Skin of body (tissue), 2 donors: ENCODE data around the gene PDE3B. TPM values are rescaled to one million over a fixed set of nuclear protein-coding genes. Genes with fewer than 3 reads are reported as not detected.
"Not testable (repeated sequence)": the region's sequence is repeated elsewhere in the genome, so short reads cannot be mapped to it uniquely, and the experiment has no call there.

Experiments
- DNase-seq: peaks from one replicate; lab custom pipeline; 2025; lab: John Stamatoyannopoulos, UW
- total RNA-seq: library from RNA; depleted of rRNA; stranded (reverse); fragments of >200 nt; gene quantifications from one replicate; pipeline ENCODE4 v1.2.3, GENCODE V29; 2014

PDE3B gene
- total RNA-seq, 1 donor from 2014 or later = 16.1 TPM

DNA sequence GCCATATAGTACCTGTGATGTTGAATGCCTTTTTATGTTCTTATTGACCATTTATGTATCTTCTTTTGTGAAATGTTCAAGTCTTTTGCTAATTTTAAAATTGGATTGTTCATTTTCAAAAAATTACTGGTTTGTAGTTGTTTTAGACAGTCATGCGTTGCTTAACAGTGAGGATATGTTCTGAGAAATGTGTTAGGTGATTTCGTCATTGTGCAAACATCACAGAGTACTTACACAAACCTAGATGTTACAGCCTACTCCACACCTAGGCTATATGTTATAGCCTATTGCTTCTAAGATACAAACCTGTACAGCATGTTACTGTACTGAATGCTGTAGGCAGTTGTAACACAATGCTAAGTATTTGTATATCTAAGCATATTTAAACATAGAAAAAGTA lies 32.5 kb downstream of the PDE3B start:
- no peak for DNase-seq

DNA sequence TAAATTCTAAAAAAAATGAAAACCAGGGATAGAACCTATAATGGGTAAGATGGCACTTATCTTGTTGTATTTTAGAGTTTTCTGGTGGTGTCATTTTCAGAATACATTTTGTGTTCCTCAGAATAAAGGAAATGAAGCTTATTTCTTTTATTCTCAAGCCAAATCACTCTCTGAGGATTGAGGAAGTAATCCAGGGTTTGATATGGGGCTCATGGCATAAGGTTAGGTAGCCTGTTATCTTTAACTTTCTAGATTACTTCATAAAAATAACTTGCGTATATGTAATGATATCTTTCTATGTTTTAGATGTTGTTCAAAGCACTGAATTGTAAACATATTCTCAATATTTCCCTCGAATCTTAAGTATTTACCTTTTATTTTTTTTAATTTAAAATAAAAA lies 33.5 kb downstream of the PDE3B start:
- DNase-seq = no peak

DNA sequence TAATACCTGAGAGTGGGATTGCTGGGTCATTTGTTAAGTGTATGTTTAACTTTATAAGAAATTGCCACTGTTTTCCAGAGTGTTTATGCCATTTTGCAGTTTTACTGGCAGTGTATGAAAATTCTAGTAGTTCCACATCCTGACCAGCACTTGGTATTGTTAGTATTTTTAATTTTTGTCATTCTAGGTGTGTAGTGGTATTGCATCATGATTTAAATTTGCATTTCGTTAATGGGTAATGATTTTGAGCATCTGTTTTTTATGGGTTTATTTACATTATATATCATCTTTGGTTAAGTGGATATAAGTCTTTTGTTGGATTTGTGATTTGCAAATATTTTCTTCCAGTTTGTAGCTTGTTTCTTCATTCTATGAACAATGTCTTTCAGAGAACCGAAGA lies 34.7 kb downstream of the PDE3B start:
- DNase-seq = no peak

DNA sequence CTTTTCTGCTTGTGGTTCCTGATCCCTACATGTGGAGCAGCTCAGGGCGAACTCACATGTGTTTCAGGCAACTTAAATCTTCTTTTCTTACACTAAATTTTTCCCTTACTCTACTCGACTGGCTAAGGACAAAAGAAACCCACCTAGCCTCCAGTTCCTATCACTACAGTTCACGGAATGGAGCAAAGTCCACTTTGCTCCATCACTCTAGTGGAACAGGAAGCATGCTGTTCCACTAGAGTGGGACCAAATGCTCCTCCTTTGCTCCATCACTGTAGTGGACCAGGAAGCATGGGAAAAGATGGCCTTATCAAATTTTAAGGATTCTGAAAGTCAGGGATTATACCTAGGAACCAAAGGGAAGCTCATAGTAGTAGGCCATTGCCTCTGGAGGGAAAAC lies 36.1 kb downstream of the PDE3B start:
- DNase-seq = no peak

DNA sequence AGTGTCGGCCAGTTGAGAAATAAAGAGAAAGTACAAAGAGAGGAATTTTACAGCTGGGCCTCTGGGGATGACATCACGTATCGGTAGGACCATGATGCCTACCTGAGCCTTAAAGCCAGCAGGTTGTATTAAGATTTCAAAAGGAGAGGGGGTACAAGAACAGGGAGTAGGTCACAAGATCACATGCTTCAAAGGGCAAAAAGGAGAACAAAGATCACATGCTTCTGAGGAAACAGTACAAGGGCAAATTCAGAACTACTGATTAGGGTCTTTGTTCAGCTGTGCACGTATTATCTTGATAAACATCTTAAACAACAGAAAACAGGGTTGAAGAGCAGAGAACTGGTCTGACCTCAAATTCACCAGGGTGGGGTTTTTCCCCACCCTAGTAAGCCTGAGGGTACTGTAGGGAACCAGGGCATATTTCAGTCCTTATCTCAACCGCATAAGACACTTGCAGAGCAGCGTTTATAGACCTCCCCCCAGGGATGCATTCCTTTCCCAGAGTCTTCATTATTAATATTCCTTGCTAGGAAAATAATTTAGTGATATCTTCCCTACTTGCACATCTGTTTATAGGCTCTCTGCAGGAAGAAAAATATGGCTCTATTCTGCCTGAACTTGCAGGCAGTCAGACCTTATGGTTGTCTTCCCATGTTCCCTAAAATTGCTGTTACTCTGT lies 40.8 kb downstream of the PDE3B start:
- DNase-seq = not testable (repeated sequence)

DNA sequence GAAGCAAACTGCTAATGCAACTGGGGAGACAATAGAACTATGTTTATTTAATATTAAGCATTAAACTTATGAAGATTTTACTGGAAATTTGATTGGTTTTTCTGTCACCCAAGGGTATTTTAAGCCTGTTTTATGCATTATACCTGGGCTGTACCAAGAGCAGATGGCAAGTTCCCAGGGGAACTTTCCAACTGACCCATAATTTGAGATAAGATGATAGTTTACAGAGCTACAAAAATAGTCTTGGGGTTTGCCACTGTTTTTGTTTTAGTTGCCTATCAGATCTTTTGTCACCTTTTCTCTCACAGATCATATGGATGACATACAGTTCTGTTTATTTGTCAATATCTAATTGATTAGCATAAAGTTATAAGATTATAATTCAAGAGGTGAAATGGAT lies 43.9 kb downstream of the PDE3B start:
- DNase-seq = no peak

DNA sequence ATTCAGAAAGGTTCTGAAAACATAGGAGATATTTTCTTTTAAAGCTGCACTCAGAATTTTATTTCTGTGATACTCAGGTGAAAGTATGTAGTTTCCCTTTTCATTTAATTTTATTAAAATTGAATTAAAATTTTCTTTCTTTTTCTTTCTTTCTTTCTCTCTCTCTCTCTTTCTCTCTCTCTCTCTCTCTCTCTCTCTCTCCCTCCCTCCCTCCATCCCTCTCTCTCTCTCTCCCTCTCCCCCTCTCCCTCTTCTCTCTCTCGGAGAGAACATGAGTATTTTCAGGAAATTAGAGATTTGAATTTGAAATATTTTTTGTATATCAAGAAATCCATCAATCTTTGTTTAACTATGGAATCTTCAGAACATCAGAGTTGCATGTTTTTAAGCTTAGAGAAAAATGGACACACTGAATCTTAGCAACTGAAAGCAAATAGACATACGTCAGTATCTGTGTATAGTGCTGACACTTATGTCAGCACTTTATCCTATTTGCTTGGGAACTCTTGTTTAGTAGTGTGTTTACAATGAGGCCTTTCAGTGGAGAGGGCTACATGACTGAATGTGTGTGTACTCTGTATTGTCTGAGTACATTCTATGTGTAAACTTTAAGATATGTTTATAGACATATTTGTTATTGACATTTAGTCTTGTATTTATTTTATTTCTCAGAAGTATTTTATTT lies 44.5 kb downstream of the PDE3B start:
- no peak for DNase-seq

DNA sequence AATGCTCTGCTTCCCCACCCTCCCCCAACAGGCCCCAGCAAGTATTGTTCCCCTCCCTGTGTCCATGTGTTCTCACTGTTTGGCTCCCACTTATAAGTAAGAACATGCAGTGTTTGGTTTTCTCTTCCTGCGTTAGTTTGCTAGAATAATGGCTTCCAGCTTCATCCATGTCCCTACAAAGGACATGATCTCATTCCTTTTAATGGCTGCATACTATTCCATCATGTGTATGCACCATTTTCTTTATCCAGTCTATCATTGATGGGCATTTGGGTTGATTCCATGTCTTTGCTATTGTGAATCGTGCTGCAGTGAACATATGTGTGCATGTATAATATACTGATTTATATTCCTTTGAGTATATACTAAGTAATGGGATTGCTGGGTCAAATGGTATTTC lies 52.1 kb downstream of the PDE3B start:
- not testable (repeated sequence) for DNase-seq

DNA sequence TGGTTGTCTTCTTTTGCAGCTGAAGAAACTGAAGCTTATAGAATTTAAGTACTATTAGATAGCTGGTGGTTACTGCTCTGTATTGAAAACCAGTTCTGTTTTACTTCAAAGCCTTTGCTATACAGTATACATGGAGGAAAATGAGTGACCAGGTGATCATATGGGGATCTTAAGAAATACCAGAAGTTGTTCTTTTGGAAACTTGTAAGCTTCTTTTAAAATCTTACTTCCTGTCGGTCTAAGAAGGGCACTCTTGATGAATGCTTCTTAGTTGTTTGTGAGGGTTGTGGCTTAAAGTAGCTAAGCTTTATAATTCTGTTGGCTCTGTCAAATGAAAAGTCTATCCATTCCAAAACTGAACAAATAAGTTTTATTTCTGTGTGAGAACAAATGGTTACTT lies 55.2 kb downstream of the PDE3B start:
- DNase-seq = no peak

DNA sequence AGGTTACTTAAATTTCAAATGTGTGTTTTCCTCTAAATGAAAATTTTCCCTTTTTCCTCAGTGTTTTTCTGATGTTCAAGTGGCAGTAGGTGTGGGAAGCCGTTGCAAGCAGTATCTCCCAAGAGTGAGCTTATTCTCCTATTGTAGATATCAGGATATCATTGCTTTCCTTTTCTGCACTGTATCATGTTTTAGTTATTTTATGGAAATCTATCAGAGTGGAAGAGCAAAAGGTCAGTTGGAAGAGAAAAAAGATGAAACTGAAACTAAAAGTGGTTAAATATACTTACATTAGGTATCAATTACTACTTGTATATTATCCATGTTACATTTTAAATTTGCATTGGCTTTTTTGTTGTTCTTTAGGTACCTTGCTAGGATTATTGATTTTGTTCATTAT lies 57.0 kb downstream of the PDE3B start:
- no peak for DNase-seq

DNA sequence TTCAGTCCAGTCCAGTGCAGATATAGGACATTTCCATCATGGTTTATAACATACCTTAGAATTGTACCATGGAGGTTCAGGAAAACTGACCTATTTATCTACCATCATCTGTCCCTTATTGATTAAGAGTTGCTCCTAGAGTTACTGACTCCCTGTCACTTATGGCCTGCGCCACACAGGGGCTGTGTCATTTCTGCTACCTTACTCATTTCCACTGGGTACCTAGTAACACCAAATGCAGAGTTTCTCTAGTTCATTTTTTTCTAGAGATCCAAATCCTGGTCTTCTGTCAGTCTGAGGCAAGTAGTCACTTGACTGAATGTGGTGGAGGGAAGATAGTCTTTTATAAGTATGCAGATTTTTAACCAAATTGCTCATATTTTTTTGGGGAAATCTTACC lies 59.2 kb downstream of the PDE3B start:
- no peak for DNase-seq

DNA sequence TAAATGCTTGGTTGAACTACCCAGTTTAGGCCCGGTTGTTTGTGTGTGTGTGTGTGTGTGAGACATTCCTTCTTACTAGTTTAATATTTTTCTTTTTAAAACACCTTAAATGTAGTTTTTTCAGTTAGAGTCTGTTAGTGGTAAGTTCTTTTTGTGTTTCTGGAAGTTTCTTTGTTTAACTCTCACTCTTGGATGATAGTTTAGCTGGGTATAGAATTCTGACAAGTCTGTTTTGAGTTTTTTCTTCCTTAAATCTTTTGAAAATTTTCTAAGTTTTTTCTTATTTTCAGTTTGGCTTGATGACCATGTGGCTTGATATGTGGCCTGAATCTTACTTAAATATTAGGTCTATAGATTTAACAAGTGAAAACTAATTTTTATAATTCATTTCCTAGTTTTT lies 60.1 kb downstream of the PDE3B start:
- DNase-seq = no peak

DNA sequence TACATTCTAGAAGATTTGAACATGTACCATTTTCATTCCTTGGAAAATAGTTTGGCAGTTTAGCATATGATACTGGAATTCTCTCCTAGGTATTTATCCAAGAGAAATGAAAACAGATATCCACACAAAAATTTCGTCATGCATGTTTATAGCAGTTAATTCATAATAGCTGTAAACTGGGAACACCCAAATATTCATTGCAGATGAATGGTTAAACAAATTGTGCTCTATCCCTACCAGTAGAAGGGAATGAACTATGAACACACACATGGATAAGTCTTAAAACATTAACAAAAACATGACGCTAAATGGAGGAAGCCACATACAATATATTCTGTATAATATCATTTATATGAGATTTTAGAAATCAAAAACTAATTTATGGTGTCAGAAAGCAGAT lies 61.5 kb downstream of the PDE3B start:
- no peak for DNase-seq

DNA sequence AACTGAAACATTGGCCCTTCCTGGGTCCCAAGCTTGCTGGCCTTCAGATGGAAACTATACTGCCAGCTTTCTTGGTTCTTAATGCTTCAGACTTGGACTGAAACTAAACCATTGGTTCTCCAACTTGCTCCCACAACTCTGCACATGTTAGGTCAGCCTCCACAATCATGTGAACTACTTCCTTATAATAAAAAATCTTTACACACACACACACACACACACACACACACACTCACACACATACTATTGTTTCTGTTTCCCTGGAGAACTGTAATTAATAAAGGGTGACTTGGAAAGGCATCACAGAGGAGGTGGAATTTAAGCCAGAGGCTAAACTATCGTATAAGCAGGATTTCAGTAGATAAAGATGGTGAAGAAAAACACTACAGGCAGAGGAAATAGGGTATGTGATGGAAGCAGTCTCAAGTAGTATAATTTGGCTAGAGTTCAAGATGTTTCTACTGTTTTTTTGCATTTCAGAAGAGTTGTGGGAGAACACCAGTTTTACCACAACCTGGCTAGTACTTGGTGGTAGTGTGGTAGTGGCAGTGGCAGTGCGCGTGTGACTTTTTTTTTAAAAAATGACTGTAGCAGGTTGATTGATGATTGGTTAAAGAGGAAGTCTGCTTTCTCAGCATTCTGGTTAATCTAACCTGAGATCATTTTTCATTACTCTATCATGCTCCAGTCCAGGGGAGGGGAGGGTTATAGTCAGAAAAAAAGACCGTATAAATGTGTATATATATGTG lies 70.1 kb downstream of the PDE3B start:
- DNase-seq = no peak

DNA sequence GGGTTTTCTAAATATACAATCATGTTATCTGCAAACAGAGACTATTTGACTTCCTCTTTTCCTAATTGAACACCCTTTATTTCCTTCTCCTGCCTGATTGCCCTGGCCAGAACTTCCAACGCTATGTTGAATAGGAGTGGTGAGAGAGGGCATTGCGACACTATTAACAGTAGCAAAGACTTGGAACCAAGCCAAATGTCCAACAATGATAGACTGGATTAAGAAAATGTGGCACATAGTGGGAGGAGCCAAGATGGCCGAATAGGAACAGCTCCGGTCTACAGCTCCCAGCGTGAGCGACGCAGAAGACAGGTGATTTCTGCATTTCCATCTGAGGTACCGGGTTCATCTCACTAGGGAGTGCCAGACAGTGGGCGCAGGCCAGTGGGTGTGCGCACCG lies 72.1 kb downstream of the PDE3B start:
- DNase-seq = not testable (repeated sequence)

DNA sequence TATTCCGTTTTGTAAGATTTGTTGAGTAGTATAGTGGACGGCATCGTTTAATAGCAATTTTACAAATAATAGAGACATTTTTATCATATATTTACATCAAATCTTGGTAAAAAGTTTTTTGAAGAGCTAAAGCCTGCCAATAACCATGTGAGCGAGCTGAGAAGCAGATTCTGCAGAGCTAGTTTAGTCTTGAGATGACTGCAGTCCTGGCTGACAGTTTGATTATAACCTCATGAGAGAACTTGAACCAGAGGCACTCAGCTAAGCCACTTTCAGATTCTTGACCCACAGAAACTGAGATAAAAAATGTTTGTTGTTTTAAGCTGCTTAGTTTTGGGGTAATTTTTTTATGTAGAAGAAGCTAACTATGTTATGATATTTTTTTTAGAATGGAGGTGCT lies 78.9 kb downstream of the PDE3B start:
- no peak for DNase-seq

DNA sequence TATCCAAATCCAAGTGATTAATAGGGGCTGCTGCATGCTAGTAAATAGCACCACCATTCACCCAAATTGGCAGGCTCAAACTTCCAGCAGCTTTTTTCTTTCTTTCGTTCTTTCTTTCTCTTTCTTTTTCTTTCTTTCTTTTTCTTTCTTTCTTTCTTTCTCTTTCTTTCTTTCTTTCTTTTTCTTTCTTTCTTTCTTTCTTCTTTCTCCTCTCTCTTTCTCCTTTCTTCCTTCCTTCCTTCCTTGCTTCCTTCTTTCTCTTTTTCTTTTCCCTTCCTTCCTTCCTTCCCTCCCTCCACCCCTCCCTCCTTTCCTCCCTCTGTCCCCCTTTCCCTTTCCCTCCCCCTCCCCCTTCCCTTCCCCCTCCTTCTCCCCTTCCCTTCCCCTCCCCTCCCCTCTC lies 81.5 kb downstream of the PDE3B start:
- DNase-seq = no peak

DNA sequence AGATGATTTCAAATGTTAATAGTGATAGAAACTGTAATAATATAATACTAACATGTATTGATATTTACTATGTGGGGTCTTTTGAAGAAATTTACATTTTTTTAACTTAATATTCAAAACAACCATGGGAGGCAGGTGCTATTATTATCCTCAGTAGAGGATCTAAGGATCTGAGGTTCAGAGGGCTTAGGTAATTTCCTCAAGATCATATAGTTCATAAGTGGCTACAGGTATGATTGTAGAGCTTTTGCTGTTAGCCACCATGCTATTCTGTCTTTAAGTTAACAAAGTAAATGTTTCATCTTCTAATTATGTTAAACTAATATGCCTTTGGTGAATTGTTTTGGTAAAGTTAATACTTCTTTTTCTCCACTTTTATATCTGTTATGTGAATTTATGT lies 83.6 kb downstream of the PDE3B start:
- no peak for DNase-seq

DNA sequence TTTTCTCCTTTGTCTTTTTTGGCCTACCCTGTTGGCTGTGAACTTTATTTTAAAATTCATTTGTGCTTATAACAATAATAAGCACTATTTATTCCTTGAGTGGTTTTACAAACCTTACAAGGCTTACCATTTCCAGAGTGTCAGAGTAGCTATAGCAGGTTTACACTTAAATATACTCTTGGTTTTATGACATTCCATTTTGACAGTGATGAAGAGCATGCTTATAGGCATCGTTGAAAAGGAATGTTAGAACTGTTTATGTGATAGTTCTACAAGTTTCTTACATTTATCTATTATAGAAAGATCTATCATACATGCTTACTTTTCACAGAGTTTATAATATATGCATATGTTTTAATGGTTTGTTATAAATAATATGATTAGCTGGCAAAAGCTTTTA lies 84.1 kb downstream of the PDE3B start:
- no peak for DNase-seq

DNA sequence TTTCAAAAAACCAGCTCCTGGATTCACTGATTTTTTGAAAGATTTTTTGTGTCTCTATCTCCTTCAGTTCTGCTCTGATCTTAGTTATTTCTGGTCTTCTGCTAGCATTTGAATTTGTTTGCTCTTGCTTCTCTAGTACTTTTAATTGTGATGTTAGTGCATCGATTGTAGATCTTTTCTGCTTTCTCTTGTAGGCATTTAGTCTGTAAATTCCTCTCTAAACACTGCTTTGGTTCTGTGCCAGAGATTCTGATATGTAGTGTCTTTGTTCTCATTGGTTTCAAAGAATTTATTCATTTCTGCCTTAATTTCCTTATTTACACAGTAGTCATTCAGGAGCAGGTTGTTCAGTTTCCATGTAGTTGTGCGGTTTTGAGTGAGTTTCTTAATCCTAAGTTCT lies 96.9 kb downstream of the PDE3B start:
- DNase-seq = not testable (repeated sequence)

DNA sequence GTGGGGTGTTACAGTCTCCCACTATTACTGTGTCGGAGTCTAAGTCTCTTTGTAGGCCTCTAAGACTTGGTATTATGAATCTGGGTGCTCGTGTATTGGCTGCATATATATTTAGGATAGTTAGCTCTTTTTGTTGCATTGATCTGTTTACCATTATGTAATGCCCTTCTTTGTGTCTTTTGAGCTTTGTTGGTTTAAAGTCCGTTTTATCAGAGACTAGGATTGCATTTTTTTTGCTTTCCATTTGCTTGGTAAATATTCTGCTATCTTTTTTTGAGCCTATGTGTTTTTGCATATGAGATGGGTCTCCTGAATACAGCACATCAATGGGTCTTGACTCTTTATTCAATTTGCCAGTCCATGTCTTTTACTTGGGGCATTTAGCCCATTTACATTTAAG lies 97.6 kb downstream of the PDE3B start:
- DNase-seq = no peak

DNA sequence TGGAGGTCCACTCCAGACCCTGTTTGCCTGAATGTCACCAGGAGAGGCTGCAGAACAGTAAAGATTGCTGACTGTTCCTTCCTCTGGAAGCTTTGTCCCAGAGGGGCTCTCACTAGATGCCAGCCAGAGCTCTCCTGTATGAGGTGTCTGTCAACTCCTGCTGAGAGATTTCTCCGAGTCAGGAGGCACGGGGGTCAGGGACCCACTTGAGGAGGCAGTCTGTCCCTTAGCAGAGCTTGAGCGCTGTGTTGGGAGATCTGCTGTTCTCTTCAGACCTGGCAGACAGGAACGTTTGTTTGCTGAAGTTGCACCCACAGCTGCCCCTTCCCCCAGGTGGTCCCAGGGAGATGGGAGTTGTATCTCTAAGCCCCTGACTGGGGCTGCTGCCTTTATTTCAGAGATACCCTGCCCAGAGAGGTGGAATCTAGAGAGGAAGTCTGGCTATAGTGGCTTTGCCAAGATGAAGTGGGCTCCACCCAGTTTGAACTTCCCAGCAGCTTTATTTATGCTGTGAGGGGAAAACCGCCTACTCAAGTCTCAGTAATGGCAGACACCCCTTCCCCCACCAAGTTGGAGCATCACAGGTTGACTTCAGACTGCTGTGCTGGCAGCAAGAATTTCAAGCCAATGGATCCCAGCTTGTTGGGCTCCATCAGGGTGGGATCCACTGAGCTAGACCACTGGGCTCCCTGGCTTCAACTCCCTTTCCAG lies 99.4 kb downstream of the PDE3B start:
- DNase-seq = no peak
